Kidney (tissue), 14 donors: ENCODE measurements around the gene GPATCH8. TPM values are rescaled to one million over a fixed set of nuclear protein-coding genes. Genes with fewer than 3 reads are reported as not detected.

Experiments
- DNase-seq, 5 donors: peaks; one replicate each; pipeline ENCODE4 v3.0.0-alpha.2; 2013 to 2020
- FAIRE-seq: peaks from 2 replicates; lab custom pipeline; 2012; peaks lifted over from hg19 to GRCh38; lab: Jason Lieb, UNC
- H3K27ac ChIP-seq, 2 donors: one replicate each; pipeline ENCODE4 v1.7.0; 2013; ENCODE audit warnings: low read depth in 2 of 2, low read length in 2 of 2, inconsistent platforms in 1 of 2
- H3K27me3 ChIP-seq: one replicate; pipeline ENCODE4 v1.7.1; 2013; ENCODE audit warnings: low read length, inconsistent platforms; ENCODE audit not compliant: control insufficient read depth, insufficient read depth
- H3K36me3 ChIP-seq, 3 donors: one replicate each; pipeline versions ENCODE4 v1.7.0 to v1.7.1; 2013; ENCODE audit warnings: low read length in 3 of 3, control low read depth in 1 of 3, inconsistent platforms in 1 of 3; ENCODE audit not compliant: insufficient read depth in 3 of 3, control insufficient read depth in 2 of 3
- H3K4me1 ChIP-seq, 3 donors: one replicate each; pipeline versions ENCODE4 v1.7.0 to v1.7.1; 2013; ENCODE audit warnings: low read length in 3 of 3, inconsistent platforms in 1 of 3, low read depth in 1 of 3; ENCODE audit not compliant: control insufficient read depth in 2 of 3, insufficient read depth in 2 of 3
- H3K4me3 ChIP-seq, 3 donors: one replicate each; pipeline versions ENCODE4 v1.7.0 to v1.8.1; 2013; ENCODE audit warnings: low read length in 3 of 3, control low read depth in 1 of 3, inconsistent platforms in 1 of 3
- H3K9ac ChIP-seq, 3 donors: one replicate each; pipeline versions ENCODE4 v1.7.0 to v1.7.1; 2013; ENCODE audit warnings: low read length in 3 of 3, control low read depth in 1 of 3, inconsistent platforms in 1 of 3
- H3K9me3 ChIP-seq, 3 donors: one replicate each; pipeline versions ENCODE4 v1.7.0 to v1.7.1; 2013; ENCODE audit warnings: low read length in 3 of 3, control low read depth in 1 of 3, inconsistent platforms in 1 of 3; ENCODE audit not compliant: control insufficient read depth in 2 of 3, insufficient read depth in 1 of 3
- intact Hi-C: fragments of 100-400 bp; cut with DNase I; formaldehyde crosslinking; loops from one replicate; pipeline ENCODE4 v1.11.1; 2022
- polyA plus RNA-seq: library from polyadenylated mRNA; stranded (reverse); fragments of 350-450 nt; fragmentation: Illumina TruSeq; extraction: RNeasy Lipid Tissue Mini Kit (QIAGEN cat#74804); gene quantifications from one replicate; pipeline ENCODE4 v1.2.3, GENCODE V29; 2014; ENCODE audit warnings: low read depth, low replicate concordance; ENCODE audit not compliant: insufficient read depth
- total RNA-seq: library from RNA; stranded (reverse); fragmentation: NEBNext Ultra II Directional; extraction: Animal tissue kit (Norgen Biotek cat#: 25700); gene quantifications from one replicate; pipeline ENCODE4 v1.2.1, GENCODE V29; 2021
- TF ChIP-seq, protein P1 (sequence below): IDR thresholded peaks from 3 replicates; pipeline ENCODE4 v1.5.1; 2012; ENCODE audit warnings: mild to moderate bottlenecking, moderate library complexity, borderline replicate concordance; ENCODE audit not compliant: insufficient read depth; ENCODE audit errors: extremely low read depth
- donor health status: control.
- donor health status: control.
- donor health status: control.
- donor health status: control.
- donor health status: control.
- donor health status: DM: yes; HTN: yes; CAD: no.
- donor health status: Normal renal cell carcinoma (clear cell type).

Gene GPATCH8
- total and polyA plus RNA-seq, 2 donors from 2014 or later: 3.5 to 47.0 TPM

GRCh38 chr17:44398692-44399691, 104.2 kb downstream of the GPATCH8 start:
- Histone ChIP-seq H3K9me3 (no peaks in the 10 kb centered on the region), H3K36me3 (peaks cover 0 to 34% (median 11%) of the 10 kb centered on the region in 3 donors), H3K4me3 (no peak overlapping the region), H3K4me1 (no peaks in the 10 kb centered on the region), H3K9ac (no peak overlapping the region), H3K27ac (no peak overlapping the region), H3K27me3 (no peaks in the 10 kb centered on the region)
- FAIRE-seq (no peak), DNase-seq (peak in 1 of 5 donors; percentile 72)
- TF ChIP-seq, protein P1, sequence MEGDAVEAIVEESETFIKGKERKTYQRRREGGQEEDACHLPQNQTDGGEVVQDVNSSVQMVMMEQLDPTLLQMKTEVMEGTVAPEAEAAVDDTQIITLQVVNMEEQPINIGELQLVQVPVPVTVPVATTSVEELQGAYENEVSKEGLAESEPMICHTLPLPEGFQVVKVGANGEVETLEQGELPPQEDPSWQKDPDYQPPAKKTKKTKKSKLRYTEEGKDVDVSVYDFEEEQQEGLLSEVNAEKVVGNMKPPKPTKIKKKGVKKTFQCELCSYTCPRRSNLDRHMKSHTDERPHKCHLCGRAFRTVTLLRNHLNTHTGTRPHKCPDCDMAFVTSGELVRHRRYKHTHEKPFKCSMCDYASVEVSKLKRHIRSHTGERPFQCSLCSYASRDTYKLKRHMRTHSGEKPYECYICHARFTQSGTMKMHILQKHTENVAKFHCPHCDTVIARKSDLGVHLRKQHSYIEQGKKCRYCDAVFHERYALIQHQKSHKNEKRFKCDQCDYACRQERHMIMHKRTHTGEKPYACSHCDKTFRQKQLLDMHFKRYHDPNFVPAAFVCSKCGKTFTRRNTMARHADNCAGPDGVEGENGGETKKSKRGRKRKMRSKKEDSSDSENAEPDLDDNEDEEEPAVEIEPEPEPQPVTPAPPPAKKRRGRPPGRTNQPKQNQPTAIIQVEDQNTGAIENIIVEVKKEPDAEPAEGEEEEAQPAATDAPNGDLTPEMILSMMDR: no peak
- intact Hi-C loops: no loop called here

GRCh38 chr17:44397479-44398440, 105.4 kb downstream of the GPATCH8 start:
- TF ChIP-seq, protein P1: no peak
- DNase-seq (no peak), FAIRE-seq (no peak)
- Histone ChIP-seq H3K27me3 (no peaks in the 10 kb centered on the region), H3K36me3 (peaks cover 0 to 30% (median 10%) of the 10 kb centered on the region in 3 donors), H3K4me3 (no peak overlapping the region), H3K4me1 (no peaks in the 10 kb centered on the region), H3K9me3 (no peaks in the 10 kb centered on the region), H3K27ac (no peak overlapping the region), H3K9ac (no peak overlapping the region)
- intact Hi-C loops: no loop called here

DNA sequence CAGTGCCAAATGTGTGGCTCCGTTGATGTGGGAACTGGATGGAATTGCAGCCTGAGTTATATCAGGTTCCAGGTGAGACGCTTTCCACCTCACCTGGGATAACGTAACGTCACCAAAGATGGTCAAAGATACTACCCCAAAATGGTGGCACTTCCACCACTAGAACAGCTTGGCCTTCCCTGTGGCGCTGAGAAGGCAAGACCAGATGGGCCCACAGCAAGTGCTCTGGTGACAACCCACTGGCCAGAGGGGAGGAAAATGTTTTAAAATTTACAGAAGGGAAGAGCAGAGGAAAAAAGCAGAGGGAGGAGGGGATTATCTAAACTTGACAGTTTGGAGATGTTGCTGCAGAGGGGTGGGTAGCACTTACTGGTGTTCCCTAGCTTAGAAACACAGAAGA, 106.3 kb downstream of the GPATCH8 start:
- H3K4me1 ChIP-seq: no peaks in the 10 kb centered on the region
- peaks cover 0 to 27% (median 9%) of the 10 kb centered on the region in 3 donors for H3K36me3 ChIP-seq
- no peaks in the 10 kb centered on the region for H3K9me3 ChIP-seq
- intact Hi-C loops: no loop called here
- H3K27me3 ChIP-seq: no peaks in the 10 kb centered on the region
- TF ChIP-seq, protein P1: no peak
- FAIRE-seq (no peak), DNase-seq (no peak)
- no peak overlapping the region for H3K9ac ChIP-seq
- no peak overlapping the region for H3K27ac ChIP-seq
- H3K4me3 ChIP-seq: no peak overlapping the region
